Gastroesophageal sphincter (tissue), 3 donors: ENCODE results near the gene ZEB2.

Experiments used
- EP300 ChIP-seq: sonication (generic); formaldehyde crosslinking; IDR thresholded peaks from one replicate; pipeline ENCODE4 v1.6.1; 2017; ENCODE audit warnings: antibody characterized with exemption, mild to moderate bottlenecking
- POLR2AphosphoS5 ChIP-seq: sonication (generic); formaldehyde crosslinking; IDR thresholded peaks from one replicate; pipeline ENCODE4 v1.6.1; 2017; ENCODE audit warnings: antibody characterized with exemption
- TF ChIP-seq, protein P1 (sequence below), 4 experiments: fragments of 200-600 bp in 2 of 4; fragments of 450-650 bp in 2 of 4; sonication (generic) in 1 of 4; IDR thresholded peaks; one replicate each; pipeline ENCODE4 v1.5.1; 2017 to 2019; ENCODE audit warnings: antibody characterized with exemption in 4 of 4, mild to moderate bottlenecking in 2 of 4, moderate library complexity in 2 of 4

DNA sequence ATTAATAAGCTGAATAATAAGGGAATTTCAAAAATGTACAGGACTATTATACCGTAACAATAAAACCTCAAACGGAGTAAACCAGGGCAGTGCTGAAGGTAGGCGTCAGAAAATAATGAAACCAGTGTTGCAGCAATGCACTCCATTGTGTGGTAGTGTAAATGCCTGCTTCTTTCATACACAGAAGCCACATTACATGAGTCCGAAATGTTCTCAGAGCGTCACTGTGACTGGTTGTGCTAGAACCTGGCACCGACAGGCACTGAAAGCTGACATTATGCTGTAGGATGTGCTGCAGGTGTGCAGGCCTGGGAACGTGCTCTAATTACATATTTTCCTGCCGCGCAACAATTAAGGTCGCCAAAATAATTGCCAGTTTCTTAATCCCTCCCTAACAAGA, 53.3 kb downstream of the ZEB2 start:
- TF ChIP-seq EP300 (no peak), POLR2AphosphoS5 (no peak)
- TF ChIP-seq, protein P1, sequence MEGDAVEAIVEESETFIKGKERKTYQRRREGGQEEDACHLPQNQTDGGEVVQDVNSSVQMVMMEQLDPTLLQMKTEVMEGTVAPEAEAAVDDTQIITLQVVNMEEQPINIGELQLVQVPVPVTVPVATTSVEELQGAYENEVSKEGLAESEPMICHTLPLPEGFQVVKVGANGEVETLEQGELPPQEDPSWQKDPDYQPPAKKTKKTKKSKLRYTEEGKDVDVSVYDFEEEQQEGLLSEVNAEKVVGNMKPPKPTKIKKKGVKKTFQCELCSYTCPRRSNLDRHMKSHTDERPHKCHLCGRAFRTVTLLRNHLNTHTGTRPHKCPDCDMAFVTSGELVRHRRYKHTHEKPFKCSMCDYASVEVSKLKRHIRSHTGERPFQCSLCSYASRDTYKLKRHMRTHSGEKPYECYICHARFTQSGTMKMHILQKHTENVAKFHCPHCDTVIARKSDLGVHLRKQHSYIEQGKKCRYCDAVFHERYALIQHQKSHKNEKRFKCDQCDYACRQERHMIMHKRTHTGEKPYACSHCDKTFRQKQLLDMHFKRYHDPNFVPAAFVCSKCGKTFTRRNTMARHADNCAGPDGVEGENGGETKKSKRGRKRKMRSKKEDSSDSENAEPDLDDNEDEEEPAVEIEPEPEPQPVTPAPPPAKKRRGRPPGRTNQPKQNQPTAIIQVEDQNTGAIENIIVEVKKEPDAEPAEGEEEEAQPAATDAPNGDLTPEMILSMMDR (IDR thresholded peaks at IDR 0.05) = no peak
